HL-60 (cell line): ENCODE results near the gene ZNF2.

Experiments
- DNase-seq, 2 experiments: peaks; one replicate each; pipeline ENCODE4 v3.0.0-alpha.2; 2010 to 2020; ENCODE audit warnings: low read depth in 1 of 2, low spot score in 1 of 2
- H3K27ac ChIP-seq: fragments of 250-450 bp; sonication (Bioruptor Pico); replicated peaks from 2 replicates; pipeline ENCODE4 v1.5.1; 2020; ENCODE audit warnings: mild to moderate bottlenecking, moderate library complexity
- H3K27me3 ChIP-seq: fragments of 250-450 bp; sonication (Bioruptor Pico); 2 replicates; pipeline ENCODE4 v1.5.1; 2021; ENCODE audit warnings: mild to moderate bottlenecking, moderate library complexity; ENCODE audit not compliant: insufficient read depth, poor library complexity, severe bottlenecking
- H3K4me3 ChIP-seq: replicated peaks from 2 replicates; pipeline ENCODE4 v1.5.1; 2011; ENCODE audit warnings: mild to moderate bottlenecking, control low read depth, low read length; ENCODE audit not compliant: insufficient read depth
- CTCF ChIP-seq: IDR thresholded peaks from one replicate; pipeline ENCODE4 v1.5.1; 2011; ENCODE audit warnings: low read length, control low read depth, inconsistent platforms; ENCODE audit not compliant: insufficient read depth
- GABPA ChIP-seq: IDR thresholded peaks from 2 replicates; pipeline ENCODE4 v1.6.1; 2012; ENCODE audit warnings: low read depth
- POLR2AphosphoS5 ChIP-seq: IDR thresholded peaks from 2 replicates; pipeline ENCODE4 v1.6.1; 2012; ENCODE audit warnings: low read depth
- REST ChIP-seq: IDR thresholded peaks from 2 replicates; pipeline ENCODE4 v1.6.1; 2012; ENCODE audit warnings: low read depth; ENCODE audit not compliant: insufficient replicate concordance
- SPI1 ChIP-seq: IDR thresholded peaks from 2 replicates; pipeline ENCODE4 v1.6.1; 2012; ENCODE audit warnings: low read depth, mild to moderate bottlenecking, borderline replicate concordance

ZNF2 gene

GRCh38 chr2:95158441-95158840 is 7.2 kb upstream of the ZNF2 start:
- no peak for DNase-seq
- Histone ChIP-seq H3K27ac (no peak overlapping the region), H3K4me3 (no peak overlapping the region)

GRCh38 chr2:95158891-95159619 is 6.6 kb upstream of the ZNF2 start:
- DNase-seq, result peak in 1 of 2 experiments; percentile 15
- peak overlapping the region; percentile 47 for H3K27ac ChIP-seq

More at GRCh38 chr2:95158441-95158840, 7.2 kb upstream of the ZNF2 start:
- no peaks in the 10 kb centered on the region for H3K27me3 ChIP-seq
- TF ChIP-seq CTCF (no peak), GABPA (no peak), SPI1 (no peak), REST (no peak), POLR2AphosphoS5 (no peak)

More at GRCh38 chr2:95158891-95159619, 6.6 kb upstream of the ZNF2 start:
- TF ChIP-seq SPI1, result no peak
- TF ChIP-seq REST, result no peak
- no peak for TF ChIP-seq GABPA
- no peak for TF ChIP-seq CTCF
- TF ChIP-seq POLR2AphosphoS5, result no peak
- no peaks in the 10 kb centered on the region for H3K27me3 ChIP-seq
- H3K4me3 ChIP-seq, result peak overlapping the region; percentile 57
